Stomach (tissue), 9 donors: ENCODE measurements around the gene KLHL29. TPM values are rescaled to one million over a fixed set of nuclear protein-coding genes. Genes with fewer than 3 reads are reported as not detected.

ENCODE experiments used
- DNase-seq, 2 donors: peaks; one replicate each; pipeline versions ENCODE4 v3.0.0 to v3.0.0-alpha.2; 2013 to 2019
- H3K27ac ChIP-seq, 5 donors: fragments of 200-600 bp in 4 of 5; sonication (generic) in 4 of 5; one replicate each; pipeline ENCODE4 v1.5.1; 2013 to 2019; ENCODE audit warnings: mild to moderate bottlenecking in 1 of 5, moderate library complexity in 1 of 5
- H3K27me3 ChIP-seq, 3 donors: fragments of 200-600 bp; sonication (generic); one replicate each; pipeline ENCODE4 v1.5.1; 2017 to 2019; ENCODE audit warnings: mixed run types in 1 of 3
- H3K36me3 ChIP-seq, 4 donors: fragments of 200-600 bp; sonication (generic); 1 replicate in 3 of 4; 2 replicates in 1 of 4; pipeline ENCODE4 v1.5.1; 2016 to 2019
- H3K4me1 ChIP-seq, 4 donors: fragments of 200-600 bp; sonication (generic); one replicate each; pipeline ENCODE4 v1.5.1; 2016 to 2019
- H3K4me3 ChIP-seq, 4 donors: fragments of 200-600 bp; sonication (generic) in 3 of 4; one replicate each; pipeline ENCODE4 v1.5.1; 2016 to 2019; ENCODE audit warnings: mild to moderate bottlenecking in 1 of 4
- H3K9me3 ChIP-seq, 4 donors: fragments of 200-600 bp; sonication (generic); one replicate each; pipeline ENCODE4 v1.5.1; 2016 to 2019
- CTCF ChIP-seq, 7 experiments: fragments of 450-650 bp in 4 of 7; fragments of 200-600 bp in 3 of 7; sonication (generic) in 3 of 7; IDR thresholded peaks; one replicate each; pipeline ENCODE4 v1.5.1; 2016 to 2019; ENCODE audit warnings: antibody characterized with exemption in 7 of 7, control low read depth in 2 of 7, mild to moderate bottlenecking in 1 of 7
- EP300 ChIP-seq: sonication (generic); formaldehyde crosslinking; IDR thresholded peaks from one replicate; pipeline ENCODE4 v1.6.1; 2017; ENCODE audit warnings: antibody characterized with exemption
- POLR2A ChIP-seq, 4 donors: fragments of 450-650 bp; IDR thresholded peaks; one replicate each; pipeline ENCODE4 v1.6.1; 2016; ENCODE audit warnings: antibody characterized with exemption in 4 of 4, control low read depth in 2 of 4, mild to moderate bottlenecking in 1 of 4, moderate library complexity in 1 of 4
- POLR2AphosphoS5 ChIP-seq, 3 donors: sonication (generic); formaldehyde crosslinking; IDR thresholded peaks; one replicate each; pipeline ENCODE4 v1.6.1; 2016; ENCODE audit warnings: antibody characterized with exemption in 3 of 3
- WGBS, 5 donors: extraction: QIAGEN DNeasy Blood & Tissue Kit in 3 of 5; methylation state at CpG; one replicate each; pipeline versions ENCODE4 v1.1.5 to v1.1.7; 2013 to 2018; 5-methylcytosine and 5-hydroxymethylcytosine counted together
- intact Hi-C: fragments of 100-400 bp; cut with DNase I; formaldehyde crosslinking; loops from one replicate; pipeline ENCODE4 v1.15.1; 2023; ENCODE audit warnings: low total_unique reads
- polyA plus RNA-seq, 3 donors: library from polyadenylated mRNA; stranded (reverse); fragments of 200-250 nt; gene quantifications; one replicate each; pipeline ENCODE4 v1.2.3, GENCODE V29; 2013
- total RNA-seq, 5 donors: library from RNA; depleted of rRNA; stranded (reverse); fragments of >200 nt; gene quantifications; one replicate each; pipeline versions ENCODE4 v1.1.0 to v1.2.3, GENCODE V29; 2014 to 2016
- donor health status: healthy with polysubstance abuse.
- donor health status: Bipolar disorder and iron deficiency.
- donor health status: healthy.

The KLHL29 gene
- total and polyA plus RNA-seq, 8 donors: under 0.01 to 6.6 (median 1.3) TPM

- H3K4me1 ChIP-seq: peaks cover 13 to 39% (median 24%) of the 10 kb centered on the region in 4 donors
- intact Hi-C loops: no loop called here
- TF ChIP-seq CTCF (IDR thresholded peaks at IDR 0.05): no peak
- TF ChIP-seq POLR2A (IDR thresholded peaks at IDR 0.05): no peak
- no peak for TF ChIP-seq POLR2AphosphoS5 (IDR thresholded peaks at IDR 0.05)
- TF ChIP-seq EP300: no peak
- no peaks in the 10 kb centered on the region for H3K36me3 ChIP-seq
- DNase-seq: no peak
- peak overlapping the region in 1 of 5 donors; percentile 27 for H3K27ac ChIP-seq
- no peaks in the 10 kb centered on the region for H3K9me3 ChIP-seq
- H3K4me3 ChIP-seq: no peak overlapping the region
- 82 to 88% (median 85%) methylated on average over 20 of the region's 20 CpGs for WGBS, 5 donors
- no peaks in the 10 kb centered on the region for H3K27me3 ChIP-seq
Measured at GRCh38 chr2:23559561-23560239, 174.7 kb downstream of the KLHL29 start.

GRCh38 chr2:23561088-23561487 lies 176.1 kb downstream of the KLHL29 start:
- DNase-seq: no peak
- H3K9me3 ChIP-seq: no peaks in the 10 kb centered on the region
- no peaks in the 10 kb centered on the region for H3K36me3 ChIP-seq
- WGBS, 5 donors: 80 to 96% (median 92%) methylated on average over 4 to 7 of the region's 7 CpGs
- TF ChIP-seq POLR2A (IDR thresholded peaks at IDR 0.05) (no peak), CTCF (IDR thresholded peaks at IDR 0.05) (no peak), POLR2AphosphoS5 (IDR thresholded peaks at IDR 0.05) (no peak), EP300 (no peak)
- intact Hi-C loops: no loop called here
- H3K27ac ChIP-seq: peak overlapping the region in 2 of 5 donors; percentile 11 to 88
- H3K4me3 ChIP-seq: no peak overlapping the region
- peaks cover 13 to 45% (median 30%) of the 10 kb centered on the region in 4 donors for H3K4me1 ChIP-seq
- no peaks in the 10 kb centered on the region for H3K27me3 ChIP-seq

GRCh38 chr2:23561544-23561943 lies 176.6 kb downstream of the KLHL29 start:
- no peak for DNase-seq
- no peaks in the 10 kb centered on the region for H3K36me3 ChIP-seq
- no peaks in the 10 kb centered on the region for H3K9me3 ChIP-seq
- intact Hi-C loops: no loop called here
- H3K27me3 ChIP-seq: no peaks in the 10 kb centered on the region
- H3K4me1 ChIP-seq: peaks cover 13 to 41% (median 29%) of the 10 kb centered on the region in 4 donors
- no peak overlapping the region for H3K4me3 ChIP-seq
- TF ChIP-seq EP300: no peak
- H3K27ac ChIP-seq: peak overlapping the region in 1 of 5 donors; percentile 88
- 80 to 88% (median 85%) methylated on average over 9 of the region's 9 CpGs for WGBS, 5 donors

- intact Hi-C loops: no loop called here
- TF ChIP-seq EP300 (no peak), CTCF (IDR thresholded peaks at IDR 0.05) (no peak), POLR2A (IDR thresholded peaks at IDR 0.05) (no peak), POLR2AphosphoS5 (IDR thresholded peaks at IDR 0.05) (no peak)
- 94 to 98% (median 96%) methylated on average over 25 to 30 of the region's 30 CpGs for WGBS, 5 donors
- Histone ChIP-seq H3K9me3 (no peaks in the 10 kb centered on the region), H3K4me1 (peaks cover 13 to 41% (median 27%) of the 10 kb centered on the region in 4 donors), H3K4me3 (no peak overlapping the region), H3K27ac (peak overlapping the region in 1 of 5 donors; percentile 88), H3K36me3 (no peaks in the 10 kb centered on the region), H3K27me3 (no peaks in the 10 kb centered on the region)
- DNase-seq: no peak
Measured at GRCh38 chr2:23562143-23562542, 177.2 kb downstream of the KLHL29 start.

- intact Hi-C loops: no loop called here
- Histone ChIP-seq H3K27ac (peak overlapping the region in 3 of 5 donors; percentile 69 to 88 (median 70)), H3K9me3 (no peaks in the 10 kb centered on the region), H3K36me3 (no peaks in the 10 kb centered on the region), H3K4me1 (peaks cover 13 to 49% (median 28%) of the 10 kb centered on the region in 4 donors), H3K27me3 (no peaks in the 10 kb centered on the region), H3K4me3 (no peak overlapping the region)
- no peak for DNase-seq
- TF ChIP-seq POLR2AphosphoS5 (IDR thresholded peaks at IDR 0.05) (no peak), POLR2A (IDR thresholded peaks at IDR 0.05) (no peak), CTCF (IDR thresholded peaks at IDR 0.05) (no peak), EP300 (no peak)
- 73 to 93% (median 84%) methylated on average over 8 to 10 of the region's 10 CpGs for WGBS, 5 donors
Measured at GRCh38 chr2:23563151-23563550, 178.2 kb downstream of the KLHL29 start.
